ENCODE data around the gene SEMA5A. TPM values are rescaled to one million over a fixed set of nuclear protein-coding genes. Genes with fewer than 3 reads are reported as not detected.

The SEMA5A gene
- total and polyA plus RNA-seq, 7 donors: 0.60 to 4.7 (median 2.8) TPM

DNA sequence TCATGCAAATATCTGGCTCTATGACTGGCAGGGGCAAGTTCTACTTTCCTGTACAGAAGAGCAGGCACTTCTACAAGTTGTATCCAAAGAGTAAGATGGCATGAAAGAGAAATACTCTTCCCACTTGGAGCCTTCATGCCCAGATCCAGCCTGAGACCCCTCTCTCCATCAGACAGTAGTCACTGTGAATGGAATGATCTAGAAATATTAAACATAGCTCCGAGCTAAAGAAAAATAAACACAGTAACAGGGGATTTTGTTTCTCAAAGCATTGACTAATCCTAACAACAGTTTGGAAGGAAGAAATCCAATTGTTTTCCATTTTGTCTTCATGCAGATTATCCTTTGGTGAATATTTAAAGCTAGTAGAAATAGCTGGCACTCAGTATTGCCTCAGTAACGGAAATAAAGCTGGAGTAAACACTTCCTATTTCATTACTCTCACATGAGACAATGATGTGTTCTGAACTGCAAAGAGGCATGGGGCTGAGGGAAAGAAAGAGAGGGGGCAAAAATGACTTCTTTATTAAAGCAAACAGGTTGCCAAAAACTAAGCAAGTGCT, 100.0 kb downstream of the SEMA5A start:
- Histone ChIP-seq H3K9me3 (no peaks in the 10 kb centered on the region), H3K27ac (no peak overlapping the region), H3K4me1 (no peaks in the 10 kb centered on the region), H3K27me3 (no peaks in the 10 kb centered on the region), H3K4me3 (no peak overlapping the region), H3K36me3 (no peaks in the 10 kb centered on the region)
- WGBS, 2 donors: 70 to 71% methylated on average over 2 of the region's 2 CpGs
- intact Hi-C loops (cut with DNase I): no loop called here
- DNase-seq: no peak
- TF ChIP-seq, protein P1, sequence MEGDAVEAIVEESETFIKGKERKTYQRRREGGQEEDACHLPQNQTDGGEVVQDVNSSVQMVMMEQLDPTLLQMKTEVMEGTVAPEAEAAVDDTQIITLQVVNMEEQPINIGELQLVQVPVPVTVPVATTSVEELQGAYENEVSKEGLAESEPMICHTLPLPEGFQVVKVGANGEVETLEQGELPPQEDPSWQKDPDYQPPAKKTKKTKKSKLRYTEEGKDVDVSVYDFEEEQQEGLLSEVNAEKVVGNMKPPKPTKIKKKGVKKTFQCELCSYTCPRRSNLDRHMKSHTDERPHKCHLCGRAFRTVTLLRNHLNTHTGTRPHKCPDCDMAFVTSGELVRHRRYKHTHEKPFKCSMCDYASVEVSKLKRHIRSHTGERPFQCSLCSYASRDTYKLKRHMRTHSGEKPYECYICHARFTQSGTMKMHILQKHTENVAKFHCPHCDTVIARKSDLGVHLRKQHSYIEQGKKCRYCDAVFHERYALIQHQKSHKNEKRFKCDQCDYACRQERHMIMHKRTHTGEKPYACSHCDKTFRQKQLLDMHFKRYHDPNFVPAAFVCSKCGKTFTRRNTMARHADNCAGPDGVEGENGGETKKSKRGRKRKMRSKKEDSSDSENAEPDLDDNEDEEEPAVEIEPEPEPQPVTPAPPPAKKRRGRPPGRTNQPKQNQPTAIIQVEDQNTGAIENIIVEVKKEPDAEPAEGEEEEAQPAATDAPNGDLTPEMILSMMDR (IDR thresholded peaks at IDR 0.05): no peak
- TF ChIP-seq POLR2AphosphoS5 (IDR thresholded peaks at IDR 0.05) (no peak), POLR2A (IDR thresholded peaks at IDR 0.05) (no peak), EP300 (IDR thresholded peaks at IDR 0.05) (no peak)

DNA sequence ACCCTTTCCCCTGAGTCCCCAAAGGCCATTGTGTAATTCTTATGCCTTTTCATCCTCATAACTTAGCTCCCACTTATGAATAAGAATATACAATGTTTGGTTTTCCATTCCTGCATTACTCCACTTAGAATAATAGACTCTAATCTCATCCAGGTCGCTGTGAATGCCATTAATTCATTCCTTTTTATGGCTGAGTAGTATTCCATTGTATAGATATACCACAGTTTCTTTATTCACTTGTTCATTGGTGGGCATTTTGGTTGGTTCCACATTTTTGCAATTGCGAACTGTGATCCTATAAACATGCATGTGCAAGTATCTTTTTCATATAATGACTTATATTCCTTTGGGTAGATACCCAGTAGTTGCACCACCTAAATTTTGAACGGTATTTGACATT, 101.5 kb downstream of the SEMA5A start:
- Histone ChIP-seq H3K36me3 (no peaks in the 10 kb centered on the region), H3K4me1 (no peaks in the 10 kb centered on the region), H3K27ac (no peak overlapping the region), H3K9me3 (no peaks in the 10 kb centered on the region), H3K27me3 (no peaks in the 10 kb centered on the region), H3K4me3 (no peak overlapping the region)
- DNase-seq: no peak
- no peak for TF ChIP-seq EP300 (IDR thresholded peaks at IDR 0.05)
- TF ChIP-seq POLR2AphosphoS5 (IDR thresholded peaks at IDR 0.05): no peak
- no peak for TF ChIP-seq POLR2A (IDR thresholded peaks at IDR 0.05)
- TF ChIP-seq, protein P1 (IDR thresholded peaks at IDR 0.05): no peak
- intact Hi-C loops (cut with DNase I): no loop called here
- WGBS, 2 donors: 77 to 92% methylated on average over 3 of the region's 3 CpGs

- Histone ChIP-seq H3K9me3 (no peaks in the 10 kb centered on the region), H3K27me3 (no peaks in the 10 kb centered on the region), H3K4me3 (no peak overlapping the region), H3K36me3 (no peaks in the 10 kb centered on the region), H3K27ac (no peak overlapping the region), H3K4me1 (no peaks in the 10 kb centered on the region)
- TF ChIP-seq, protein P1 (IDR thresholded peaks at IDR 0.05): no peak
- no peak for TF ChIP-seq POLR2AphosphoS5 (IDR thresholded peaks at IDR 0.05)
- no peak for TF ChIP-seq POLR2A (IDR thresholded peaks at IDR 0.05)
- TF ChIP-seq EP300 (IDR thresholded peaks at IDR 0.05): no peak
- intact Hi-C loops (cut with DNase I): no loop called here
- 78 to 87% methylated on average over 2 of the region's 2 CpGs for WGBS, 2 donors
- DNase-seq: no peak
Measured at GRCh38 chr5:9441610-9442009, 104.3 kb downstream of the SEMA5A start.

- DNase-seq: no peak
- Histone ChIP-seq H3K9me3 (no peaks in the 10 kb centered on the region), H3K27ac (no peak overlapping the region), H3K36me3 (no peaks in the 10 kb centered on the region), H3K4me3 (no peak overlapping the region), H3K27me3 (no peaks in the 10 kb centered on the region), H3K4me1 (no peaks in the 10 kb centered on the region)
- TF ChIP-seq EP300 (IDR thresholded peaks at IDR 0.05): no peak
- 85 to 91% methylated on average over 2 of the region's 2 CpGs for WGBS, 2 donors
- intact Hi-C loops (cut with DNase I): no loop called here
Measured at GRCh38 chr5:9440517-9440916, 105.4 kb downstream of the SEMA5A start.

- H3K27ac ChIP-seq: no peak overlapping the region
- TF ChIP-seq POLR2AphosphoS5 (IDR thresholded peaks at IDR 0.05) (no peak), EP300 (IDR thresholded peaks at IDR 0.05) (no peak), POLR2A (IDR thresholded peaks at IDR 0.05) (no peak)
- TF ChIP-seq, protein P1 (IDR thresholded peaks at IDR 0.05): no peak
- H3K27me3 ChIP-seq: no peaks in the 10 kb centered on the region
- no peak for DNase-seq
- intact Hi-C loops (cut with DNase I): no loop called here
- no peaks in the 10 kb centered on the region for H3K9me3 ChIP-seq
- H3K4me1 ChIP-seq: no peaks in the 10 kb centered on the region
- WGBS, 2 donors: 60 to 73% methylated on average over 5 of the region's 5 CpGs
- H3K4me3 ChIP-seq: no peak overlapping the region
- no peaks in the 10 kb centered on the region for H3K36me3 ChIP-seq
Measured at GRCh38 chr5:9439531-9440292, 106.2 kb downstream of the SEMA5A start.
